ENCODE data around the gene MADCAM1.

The MADCAM1 gene

GRCh38 chr19:497491-497868, 1.2 kb downstream of the MADCAM1 start:
- no peak overlapping the region for H3K4me3 ChIP-seq (ENCODE audit: low read length)
- TF ChIP-seq, protein P1, sequence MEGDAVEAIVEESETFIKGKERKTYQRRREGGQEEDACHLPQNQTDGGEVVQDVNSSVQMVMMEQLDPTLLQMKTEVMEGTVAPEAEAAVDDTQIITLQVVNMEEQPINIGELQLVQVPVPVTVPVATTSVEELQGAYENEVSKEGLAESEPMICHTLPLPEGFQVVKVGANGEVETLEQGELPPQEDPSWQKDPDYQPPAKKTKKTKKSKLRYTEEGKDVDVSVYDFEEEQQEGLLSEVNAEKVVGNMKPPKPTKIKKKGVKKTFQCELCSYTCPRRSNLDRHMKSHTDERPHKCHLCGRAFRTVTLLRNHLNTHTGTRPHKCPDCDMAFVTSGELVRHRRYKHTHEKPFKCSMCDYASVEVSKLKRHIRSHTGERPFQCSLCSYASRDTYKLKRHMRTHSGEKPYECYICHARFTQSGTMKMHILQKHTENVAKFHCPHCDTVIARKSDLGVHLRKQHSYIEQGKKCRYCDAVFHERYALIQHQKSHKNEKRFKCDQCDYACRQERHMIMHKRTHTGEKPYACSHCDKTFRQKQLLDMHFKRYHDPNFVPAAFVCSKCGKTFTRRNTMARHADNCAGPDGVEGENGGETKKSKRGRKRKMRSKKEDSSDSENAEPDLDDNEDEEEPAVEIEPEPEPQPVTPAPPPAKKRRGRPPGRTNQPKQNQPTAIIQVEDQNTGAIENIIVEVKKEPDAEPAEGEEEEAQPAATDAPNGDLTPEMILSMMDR (conservative IDR thresholded peaks at IDR 0.05; ENCODE audit: low read length) = no peak
- DNase-seq (ENCODE audit: low read depth) = no peak

- TF ChIP-seq, protein P1 (conservative IDR thresholded peaks at IDR 0.05; ENCODE audit: low read length) = no peak
- H3K4me3 ChIP-seq (ENCODE audit: low read length) = no peak overlapping the region
- DNase-seq (ENCODE audit: low read depth) = no peak
Measured at GRCh38 chr19:497869-498510, 1.7 kb downstream of the MADCAM1 start.

DNA sequence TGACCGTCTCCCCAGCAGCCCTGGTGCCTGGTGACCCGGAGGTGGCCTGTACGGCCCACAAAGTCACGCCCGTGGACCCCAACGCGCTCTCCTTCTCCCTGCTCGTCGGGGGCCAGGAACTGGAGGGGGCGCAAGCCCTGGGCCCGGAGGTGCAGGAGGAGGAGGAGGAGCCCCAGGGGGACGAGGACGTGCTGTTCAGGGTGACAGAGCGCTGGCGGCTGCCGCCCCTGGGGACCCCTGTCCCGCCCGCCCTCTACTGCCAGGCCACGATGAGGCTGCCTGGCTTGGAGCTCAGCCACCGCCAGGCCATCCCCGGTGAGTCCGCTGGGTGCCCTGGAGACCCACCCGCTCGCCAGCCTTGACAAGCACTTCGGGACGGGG, 2.2 kb downstream of the MADCAM1 start:
- no peak for DNase-seq (ENCODE audit: low read depth)
- no peak overlapping the region for H3K4me3 ChIP-seq (ENCODE audit: low read length)
- TF ChIP-seq, protein P1 (conservative IDR thresholded peaks at IDR 0.05; ENCODE audit: low read length) = no peak

GRCh38 chr19:498977-499623, 2.8 kb downstream of the MADCAM1 start:
- TF ChIP-seq, protein P1 (conservative IDR thresholded peaks at IDR 0.05; ENCODE audit: low read length) = no peak
- DNase-seq (ENCODE audit: low read depth) = no peak
- no peak overlapping the region for H3K4me3 ChIP-seq (ENCODE audit: low read length)

DNA sequence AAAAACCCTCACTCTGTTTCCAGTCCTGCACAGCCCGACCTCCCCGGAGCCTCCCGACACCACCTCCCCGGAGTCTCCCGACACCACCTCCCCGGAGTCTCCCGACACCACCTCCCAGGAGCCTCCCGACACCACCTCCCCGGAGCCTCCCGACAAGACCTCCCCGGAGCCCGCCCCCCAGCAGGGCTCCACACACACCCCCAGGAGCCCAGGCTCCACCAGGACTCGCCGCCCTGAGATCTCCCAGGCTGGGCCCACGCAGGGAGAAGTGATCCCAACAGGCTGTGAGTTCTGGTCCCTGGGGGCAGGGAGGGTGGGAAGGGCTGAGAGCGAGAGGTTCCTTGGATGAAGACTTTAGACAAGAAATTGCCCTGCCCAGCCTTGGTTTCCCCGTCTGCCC, 5.4 kb downstream of the MADCAM1 start:
- H3K4me3 ChIP-seq (ENCODE audit: low read length) = no peak overlapping the region
- DNase-seq (ENCODE audit: low read depth) = no peak
- TF ChIP-seq, protein P1 (conservative IDR thresholded peaks at IDR 0.05; ENCODE audit: low read length) = no peak

DNA sequence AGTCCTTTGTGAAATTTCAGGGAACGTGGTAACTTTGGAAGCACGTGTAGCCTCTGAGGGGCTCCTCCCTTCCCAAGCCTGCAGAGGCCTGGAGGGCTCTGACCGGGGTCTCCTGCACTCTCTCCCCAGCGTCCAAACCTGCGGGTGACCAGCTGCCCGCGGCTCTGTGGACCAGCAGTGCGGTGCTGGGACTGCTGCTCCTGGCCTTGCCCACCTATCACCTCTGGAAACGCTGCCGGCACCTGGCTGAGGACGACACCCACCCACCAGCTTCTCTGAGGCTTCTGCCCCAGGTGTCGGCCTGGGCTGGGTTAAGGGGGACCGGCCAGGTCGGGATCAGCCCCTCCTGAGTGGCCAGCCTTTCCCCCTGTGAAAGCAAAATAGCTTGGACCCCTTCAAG, 8.3 kb downstream of the MADCAM1 start:
- H3K4me3 ChIP-seq (ENCODE audit: low read length) = no peak overlapping the region
- TF ChIP-seq, protein P1 (conservative IDR thresholded peaks at IDR 0.05; ENCODE audit: low read length) = no peak
- DNase-seq (ENCODE audit: low read depth) = no peak
